ENCODE results near the gene NEFH. TPM values are rescaled to one million over a fixed set of nuclear protein-coding genes. Genes with fewer than 3 reads are reported as not detected.
"Not testable (repeated sequence)": the region's sequence is repeated elsewhere in the genome, so short reads cannot be mapped to it uniquely, and the experiment has no call there.

NEFH gene
- total RNA-seq, 1 donor from 2014 or later: 0.16 TPM

DNA sequence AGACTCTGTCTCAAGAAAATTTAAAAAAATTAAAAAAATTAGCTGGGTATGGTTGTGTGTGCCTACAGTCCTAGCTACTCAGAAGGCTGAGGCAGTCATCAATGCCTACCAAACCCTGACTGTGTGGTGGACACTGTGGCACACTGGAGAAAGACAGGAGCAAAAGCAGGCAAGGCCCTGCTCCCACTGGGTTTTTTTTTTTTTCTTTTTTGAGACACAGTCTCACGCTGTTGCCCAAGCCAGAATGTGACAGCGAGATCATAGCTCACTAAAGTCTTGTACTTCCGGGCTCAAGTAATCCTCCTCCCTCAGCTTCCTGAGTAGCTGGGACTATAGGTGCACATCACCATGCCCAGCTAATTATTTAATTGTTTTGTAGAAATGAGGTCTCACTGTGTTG lies 4.6 kb downstream of the NEFH start:
- ATAC-seq (ENCODE audit: poor library complexity) (no peak), DNase-seq (no peak)
- intact Hi-C loops (cut with DNase I): no loop called here

DNA sequence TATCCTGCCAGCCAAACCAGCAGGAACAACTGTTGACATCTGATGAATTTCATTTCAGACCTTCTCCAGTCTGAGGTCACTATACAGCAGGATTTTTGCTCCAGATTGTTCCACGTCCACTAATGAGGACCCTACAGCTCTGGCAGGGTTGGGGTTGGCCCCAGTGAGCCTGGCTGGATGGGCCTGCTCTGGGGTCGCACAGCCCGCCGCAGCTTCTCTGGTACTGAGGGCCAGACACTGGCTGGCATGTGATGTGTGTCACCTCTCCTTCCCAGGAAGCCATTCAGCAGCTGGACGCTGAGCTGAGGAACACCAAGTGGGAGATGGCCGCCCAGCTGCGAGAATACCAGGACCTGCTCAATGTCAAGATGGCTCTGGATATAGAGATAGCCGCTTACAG lies 5.4 kb downstream of the NEFH start:
- no peak for DNase-seq
- intact Hi-C loops (cut with DNase I): no loop called here
- ATAC-seq (ENCODE audit: poor library complexity): no peak

GRCh38 chr22:29487426-29487986 lies 7.5 kb downstream of the NEFH start:
- ATAC-seq (ENCODE audit: poor library complexity) (no peak), DNase-seq (no peak)
- intact Hi-C loops (cut with DNase I): no loop called here

DNA sequence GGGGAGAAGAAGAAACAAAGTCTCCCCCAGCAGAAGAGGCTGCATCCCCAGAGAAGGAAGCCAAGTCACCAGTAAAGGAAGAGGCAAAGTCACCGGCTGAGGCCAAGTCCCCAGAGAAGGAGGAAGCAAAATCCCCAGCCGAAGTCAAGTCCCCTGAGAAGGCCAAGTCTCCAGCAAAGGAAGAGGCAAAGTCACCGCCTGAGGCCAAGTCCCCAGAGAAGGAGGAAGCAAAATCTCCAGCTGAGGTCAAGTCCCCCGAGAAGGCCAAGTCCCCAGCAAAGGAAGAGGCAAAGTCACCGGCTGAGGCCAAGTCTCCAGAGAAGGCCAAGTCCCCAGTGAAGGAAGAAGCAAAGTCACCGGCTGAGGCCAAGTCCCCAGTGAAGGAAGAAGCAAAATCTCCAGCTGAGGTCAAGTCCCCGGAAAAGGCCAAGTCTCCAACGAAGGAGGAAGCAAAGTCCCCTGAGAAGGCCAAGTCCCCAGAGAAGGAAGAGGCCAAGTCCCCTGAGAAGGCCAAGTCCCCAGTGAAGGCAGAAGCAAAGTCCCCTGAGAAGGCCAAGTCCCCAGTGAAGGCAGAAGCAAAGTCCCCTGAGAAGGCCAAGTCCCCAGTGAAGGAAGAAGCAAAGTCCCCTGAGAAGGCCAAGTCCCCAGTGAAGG lies 9.2 kb downstream of the NEFH start:
- DNase-seq; intact Hi-C loops (cut with DNase I): not testable (repeated sequence)

GRCh38 chr22:29491012-29491411 lies 11.0 kb downstream of the NEFH start:
- intact Hi-C loops (cut with DNase I): no loop called here
- no peak for ATAC-seq (ENCODE audit: poor library complexity)

More for the DNA sequence above, 9.2 kb downstream of the NEFH start:
- not testable (repeated sequence) for ATAC-seq (ENCODE audit: poor library complexity)

DNA sequence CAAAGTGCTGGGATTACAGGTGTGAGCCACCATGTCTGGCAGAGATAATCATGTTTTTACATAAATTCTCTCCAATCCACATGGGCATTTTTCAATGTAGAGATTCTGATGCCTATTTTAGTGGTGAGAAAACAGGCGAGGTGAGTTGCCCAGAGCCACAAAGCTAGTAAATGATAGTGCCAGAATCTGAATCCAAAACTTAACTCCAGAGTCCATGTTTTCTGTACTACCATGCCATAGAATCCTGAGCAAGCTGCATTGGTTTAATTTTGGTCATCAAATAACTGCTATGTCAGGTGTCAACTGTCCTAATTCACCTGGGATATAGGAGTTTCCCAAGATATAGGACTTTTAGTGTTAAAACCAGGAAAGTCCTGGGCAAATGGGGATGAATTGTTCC lies 13.6 kb downstream of the NEFH start:
- intact Hi-C loops (cut with DNase I): no loop called here
- ATAC-seq (ENCODE audit: poor library complexity): no peak
- DNase-seq: no peak

More at GRCh38 chr22:29491012-29491411, 11.0 kb downstream of the NEFH start:
- no peak for DNase-seq

DNA sequence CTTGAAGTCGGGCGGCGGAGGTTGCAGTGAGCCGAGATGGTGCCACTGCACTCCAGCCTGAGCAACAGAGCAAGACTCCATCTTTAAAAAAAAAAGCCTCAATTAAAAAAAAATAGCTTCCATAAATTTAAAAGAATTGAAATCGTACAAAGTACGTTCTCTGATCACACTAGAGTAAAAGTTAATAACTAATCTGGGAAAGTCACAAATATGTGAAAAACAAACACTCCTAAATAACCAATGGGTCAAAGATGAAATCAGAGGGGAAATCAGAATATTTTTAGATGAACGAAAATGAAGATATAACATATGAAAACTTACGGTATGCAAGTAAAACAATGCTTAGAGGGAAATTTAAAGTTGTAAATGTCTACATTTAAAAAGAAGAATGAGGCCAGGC lies 19.8 kb downstream of the NEFH start:
- ATAC-seq (ENCODE audit: poor library complexity) (no peak), DNase-seq (no peak)
- intact Hi-C loops (cut with DNase I): no loop called here

DNA sequence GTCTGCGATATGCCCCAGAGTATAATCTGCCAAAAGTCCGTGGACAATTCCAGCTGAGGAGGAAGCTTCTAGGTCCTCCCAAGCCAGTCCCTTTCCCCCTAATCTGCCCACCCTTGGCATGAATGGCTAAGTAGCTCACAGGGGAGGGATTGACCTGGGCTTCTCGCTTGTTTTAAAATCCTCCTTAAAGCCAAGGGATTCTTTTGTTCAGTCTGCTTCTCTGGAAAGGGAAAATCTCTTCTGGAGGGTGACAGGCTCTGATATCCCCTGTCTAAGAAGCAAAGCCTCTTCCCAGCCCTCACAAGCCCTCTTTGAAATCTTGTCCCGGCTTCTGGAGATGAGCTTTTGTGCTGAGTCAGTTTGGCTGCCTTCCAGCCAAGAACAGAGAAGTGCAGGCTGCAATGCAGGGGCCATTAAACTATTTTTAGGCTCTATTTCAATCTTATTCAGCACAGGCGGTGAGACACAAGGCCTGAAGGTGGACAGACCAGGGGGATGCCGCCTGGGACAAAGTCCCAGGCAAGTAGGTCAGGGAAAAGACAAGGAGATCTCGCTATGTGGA lies 23.9 kb downstream of the NEFH start:
- ATAC-seq (ENCODE audit: poor library complexity): peak; percentile 75
- peak; percentile 59 for DNase-seq
- intact Hi-C loops (cut with DNase I): no loop called here

GRCh38 chr22:29509298-29509697 lies 29.3 kb downstream of the NEFH start:
- intact Hi-C loops (cut with DNase I): no loop called here
- peak; percentile 80 for ATAC-seq (ENCODE audit: poor library complexity)
- no peak for DNase-seq

DNA sequence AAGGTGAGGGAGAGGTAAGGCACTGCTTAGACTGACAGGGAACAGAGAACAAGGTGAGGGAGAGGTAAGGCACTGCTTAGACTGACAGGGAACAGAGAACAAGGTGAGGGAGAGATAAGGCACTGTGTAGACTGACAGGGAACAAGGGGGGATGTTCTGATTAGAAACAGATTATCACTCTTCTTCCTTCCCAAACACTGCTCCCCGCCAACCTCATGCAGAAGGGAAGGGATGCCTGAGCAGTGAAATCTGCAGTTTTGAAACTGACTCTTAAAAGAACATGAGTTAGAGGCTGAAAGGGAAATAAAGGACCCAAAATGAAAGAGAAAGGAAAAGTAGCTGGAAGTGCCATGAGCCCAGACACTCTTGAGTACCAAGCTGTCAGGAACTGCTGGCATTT lies 29.8 kb downstream of the NEFH start:
- DNase-seq (no peak), ATAC-seq (ENCODE audit: poor library complexity) (no peak)
- intact Hi-C loops (cut with DNase I): no loop called here

DNA sequence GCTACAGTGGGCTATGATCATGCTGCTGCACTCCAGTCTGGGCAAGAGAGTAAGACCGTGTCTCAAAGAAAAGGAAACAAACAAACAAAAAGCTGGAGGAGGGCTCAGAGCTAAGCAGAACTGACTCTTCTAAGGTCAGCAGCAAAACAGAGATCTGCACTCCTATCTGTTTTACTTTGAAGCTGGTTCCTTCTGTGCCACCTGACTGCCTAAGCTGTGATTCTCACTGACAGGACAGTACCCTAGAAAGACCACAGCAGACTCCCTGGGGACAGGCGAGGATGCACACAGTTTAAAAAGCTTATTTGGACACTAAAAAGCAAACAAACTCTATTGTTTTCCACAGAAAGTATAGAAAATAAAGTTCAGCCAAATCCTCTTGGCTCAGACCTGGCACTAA lies 30.5 kb downstream of the NEFH start:
- no peak for ATAC-seq (ENCODE audit: poor library complexity)
- intact Hi-C loops (cut with DNase I): no loop called here
- no peak for DNase-seq

- ATAC-seq (ENCODE audit: poor library complexity): no peak
- intact Hi-C loops (cut with DNase I): no loop called here
Measured at GRCh38 chr22:29511126-29511862, 31.3 kb downstream of the NEFH start.

DNA sequence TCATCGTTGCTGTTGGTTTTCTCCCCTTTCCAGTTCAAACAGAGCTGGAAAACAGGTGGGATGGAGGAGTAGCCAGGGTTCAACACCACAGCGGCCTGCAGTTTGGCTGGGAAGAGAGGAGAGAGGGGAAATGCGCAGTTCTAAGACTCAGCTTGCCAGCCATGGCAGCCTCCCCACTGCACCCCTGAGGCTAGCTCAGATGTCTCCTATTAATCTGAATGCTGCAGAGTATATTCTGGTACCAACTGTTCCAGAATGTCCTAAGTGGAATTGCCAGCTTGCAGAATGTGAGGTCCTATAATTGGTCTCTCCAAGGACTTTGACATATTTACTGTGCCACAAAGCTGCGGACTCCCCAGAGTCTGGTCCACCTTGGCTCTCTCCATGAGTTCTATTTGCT lies 32.0 kb downstream of the NEFH start:
- peak; percentile 13 for ATAC-seq (ENCODE audit: poor library complexity)
- intact Hi-C loops (cut with DNase I): no loop called here

More at GRCh38 chr22:29511126-29511862, 31.3 kb downstream of the NEFH start:
- no peak for DNase-seq

GRCh38 chr22:29517215-29517908 lies 37.3 kb downstream of the NEFH start:
- intact Hi-C loops (cut with DNase I): no loop called here
- DNase-seq (peak; percentile 43), ATAC-seq (ENCODE audit: poor library complexity) (peak; percentile 89)

More for the DNA sequence above, 32.0 kb downstream of the NEFH start:
- no peak for DNase-seq

DNA sequence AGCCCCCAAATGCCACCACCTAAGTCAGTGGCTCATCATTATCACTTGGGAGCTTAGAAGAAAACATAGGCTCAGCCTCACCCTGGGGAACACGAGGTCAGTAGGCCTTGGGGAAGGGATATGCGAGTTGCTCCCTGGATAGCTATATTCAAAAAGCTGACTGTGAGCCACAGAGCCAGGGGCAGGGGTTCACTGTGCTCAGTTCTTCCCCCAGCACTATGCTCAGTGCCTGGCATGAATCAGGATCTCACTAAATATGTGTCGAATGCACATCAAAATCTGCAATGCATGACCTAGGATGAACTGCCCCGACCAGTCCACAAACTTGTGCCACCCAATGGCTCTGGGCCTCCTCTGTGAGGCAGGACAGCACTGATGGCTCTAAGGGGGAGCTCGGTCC lies 38.4 kb downstream of the NEFH start:
- ATAC-seq (ENCODE audit: poor library complexity) (no peak), DNase-seq (no peak)
- intact Hi-C loops (cut with DNase I): no loop called here

DNA sequence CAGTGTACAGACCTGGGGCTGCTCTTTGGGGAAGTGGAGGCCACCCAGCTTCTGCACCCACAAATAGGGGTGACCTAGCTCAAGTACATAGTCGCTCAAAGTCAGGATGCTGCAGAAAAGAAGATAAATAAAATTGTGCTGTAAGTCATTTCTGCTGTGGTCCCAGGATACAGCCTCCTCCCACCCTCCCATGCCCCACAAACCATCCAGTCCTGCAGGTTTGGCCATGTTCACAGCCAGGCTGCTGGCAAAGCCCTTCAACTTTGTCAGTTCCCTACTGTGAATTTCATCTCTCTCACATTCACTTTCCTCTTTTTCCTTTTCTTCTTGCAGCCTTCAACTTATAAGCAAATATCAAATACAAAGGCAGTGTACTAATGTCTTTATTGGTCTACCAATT lies 40.0 kb downstream of the NEFH start:
- no peak for ATAC-seq (ENCODE audit: poor library complexity)
- intact Hi-C loops (cut with DNase I): loop anchor here (10.0 kb wide), 1 partner anchor 125 kb away; no protein-coding TSS in a partner anchor
- DNase-seq: no peak

GRCh38 chr22:29520851-29521250 lies 40.8 kb downstream of the NEFH start:
- intact Hi-C loops (cut with DNase I): loop anchor here (10.0 kb wide), 1 partner anchor 126 kb away; no protein-coding TSS in a partner anchor
- ATAC-seq (ENCODE audit: poor library complexity) (no peak), DNase-seq (no peak)

DNA sequence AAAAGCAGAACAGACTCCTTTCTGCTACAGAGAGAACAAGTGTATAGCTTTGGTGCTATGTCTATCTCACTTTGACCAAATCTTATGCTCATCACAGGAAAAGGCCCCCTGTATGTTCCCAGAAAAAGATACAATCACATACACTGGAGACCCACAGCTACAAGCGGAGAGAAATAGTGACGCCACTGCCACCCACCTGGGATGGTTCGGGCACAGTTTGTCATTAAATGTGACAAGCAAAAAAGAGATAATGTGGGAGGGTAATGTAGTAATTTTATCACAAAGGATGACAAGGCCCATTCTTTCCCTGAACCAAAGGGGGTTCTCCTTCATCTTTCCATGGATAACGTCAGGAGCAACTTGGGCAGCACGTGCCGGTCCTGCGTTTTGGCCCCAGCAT lies 41.5 kb downstream of the NEFH start:
- ATAC-seq (ENCODE audit: poor library complexity): no peak
- DNase-seq: no peak
- intact Hi-C loops (cut with DNase I): loop anchor here (10.0 kb wide), 1 partner anchor 127 kb away; no protein-coding TSS in a partner anchor

DNA sequence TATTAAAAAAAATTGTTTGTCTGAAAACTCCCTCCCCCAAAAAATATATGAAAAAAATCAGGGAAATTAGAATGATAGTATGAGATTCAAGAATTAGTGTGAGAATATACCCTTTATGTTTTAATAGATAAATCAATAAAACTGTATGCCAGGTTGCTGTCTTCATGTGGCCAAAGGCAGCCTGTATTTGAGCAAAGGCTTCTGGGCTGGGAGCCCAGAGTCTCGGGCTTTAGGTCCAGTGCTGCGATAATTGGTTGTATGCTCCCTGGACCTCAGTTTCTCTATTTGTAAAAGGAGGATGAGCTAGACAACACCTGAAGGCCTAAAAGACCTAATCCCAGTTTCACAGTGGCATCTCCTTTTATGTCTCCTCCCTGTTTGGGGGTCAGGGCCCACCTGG lies 43.7 kb downstream of the NEFH start:
- DNase-seq (no peak), ATAC-seq (ENCODE audit: poor library complexity) (no peak)
- intact Hi-C loops (cut with DNase I): loop anchor here (10.0 kb wide), 1 partner anchor 129 kb away; no protein-coding TSS in a partner anchor

All from Right ventricle myocardium superior (tissue), 1 donor.